IMR-90 (cell line): ENCODE data around the gene ZNF665. TPM values are rescaled to one million over a fixed set of nuclear protein-coding genes. Genes with fewer than 3 reads are reported as not detected.

Experiments used
- ATAC-seq: fragments of 200-7000 bp; cut with Tn5 transposase; 2 replicates; pipeline ENCODE4 v1.9.1; 2020; ENCODE audit warnings: low read depth, mild to moderate bottlenecking, moderate library complexity
- BruUV-seq: library from RNA; stranded (reverse); fragments of 400-500 nt; replicated peaks from 2 replicates; lab custom pipeline; 2021; lab: Mats Ljungman, UMichigan
- CTCF ChIA-PET: fragments of 300-600 bp; formaldehyde crosslinking; extraction: SDS; loops from one replicate; lab custom pipeline; 2021; ENCODE audit warnings: antibody characterized with exemption; lab: Yijun Ruan, JAX
- POLR2A ChIA-PET: fragments of 300-600 bp; sonication (Branson Sonifier 250); formaldehyde crosslinking; loops from one replicate; lab custom pipeline; 2022; ENCODE audit warnings: antibody characterized with exemption; ENCODE audit not compliant: unreplicated experiment; lab: Charles Lee
- DNase-seq: peaks from one replicate; pipeline ENCODE4 v3.0.0; 2013
- H2AFZ ChIP-seq: replicated peaks from 2 replicates; pipeline ENCODE3; 2013; ENCODE audit warnings: low read length, mild to moderate bottlenecking; ENCODE audit not compliant: poor library complexity
- H2AK5ac ChIP-seq: 2 replicates; pipeline ENCODE4 v1.6.1; 2013; ENCODE audit warnings: low read depth, low read length, inconsistent platforms
- H2AK9ac ChIP-seq: replicated peaks from 2 replicates; pipeline ENCODE3; 2013; ENCODE audit warnings: mild to moderate bottlenecking, low read depth, low read length, moderate library complexity; ENCODE audit not compliant: poor library complexity
- H2BK120ac ChIP-seq: 2 replicates; pipeline ENCODE4 v1.6.1; 2013; ENCODE audit warnings: low read depth, low read length, inconsistent platforms
- H2BK15ac ChIP-seq: 3 replicates; pipeline ENCODE4 v1.6.1; 2013; ENCODE audit warnings: low read depth, low read length, inconsistent platforms
- H2BK20ac ChIP-seq: 2 replicates; pipeline ENCODE4 v1.6.1; 2013; ENCODE audit warnings: low read depth, mild to moderate bottlenecking, inconsistent platforms, low read length, moderate library complexity
- H2BK5ac ChIP-seq: 2 replicates; pipeline ENCODE4 v1.6.1; 2013; ENCODE audit warnings: mild to moderate bottlenecking, low read depth, low read length, inconsistent platforms; ENCODE audit not compliant: poor library complexity, severe bottlenecking
- H3K14ac ChIP-seq: replicated peaks from 2 replicates; pipeline ENCODE4 v1.6.1; 2013; ENCODE audit warnings: low read depth, low read length, inconsistent platforms
- H3K18ac ChIP-seq: 2 replicates; pipeline ENCODE4 v1.6.1; 2013; ENCODE audit warnings: low read depth, low read length, control low read depth
- H3K23ac ChIP-seq: 2 replicates; pipeline ENCODE4 v1.6.1; 2013; ENCODE audit warnings: low read depth, low read length, inconsistent platforms
- H3K27ac ChIP-seq: 2 replicates; pipeline ENCODE4 v1.5.1; 2013; ENCODE audit warnings: mild to moderate bottlenecking, control low read depth, low read length; ENCODE audit not compliant: insufficient read depth
- H3K27me3 ChIP-seq: 2 replicates; pipeline ENCODE4 v1.6.1; 2013; ENCODE audit warnings: low read length; ENCODE audit not compliant: control insufficient read depth, insufficient read depth
- H3K36me3 ChIP-seq: 2 replicates; pipeline ENCODE4 v1.6.1; 2013; ENCODE audit warnings: low read length, mixed read lengths; ENCODE audit not compliant: control insufficient read depth, insufficient read depth
- H3K4ac ChIP-seq: 2 replicates; pipeline ENCODE4 v1.6.1; 2013; ENCODE audit warnings: low read depth, low read length, inconsistent platforms
- H3K4me1 ChIP-seq: 2 replicates; pipeline ENCODE4 v1.6.1; 2013; ENCODE audit warnings: low read length, mixed read lengths; ENCODE audit not compliant: control insufficient read depth, insufficient read depth
- H3K4me2 ChIP-seq: 2 replicates; pipeline ENCODE4 v1.6.1; 2013; ENCODE audit warnings: low read depth, mild to moderate bottlenecking, control low read depth, low read length, moderate library complexity
- H3K4me3 ChIP-seq: 2 replicates; pipeline ENCODE4 v1.5.1; 2013; ENCODE audit warnings: low read depth, mild to moderate bottlenecking, control low read depth, low read length, moderate library complexity; ENCODE audit not compliant: insufficient read depth
- H3K56ac ChIP-seq: 2 replicates; pipeline ENCODE4 v1.6.1; 2013; ENCODE audit warnings: low read length, inconsistent platforms; ENCODE audit not compliant: insufficient read depth; ENCODE audit errors: extremely low read depth
- H3K79me1 ChIP-seq, 2 experiments: 2 replicates each; pipeline ENCODE4 v1.6.1; 2013; ENCODE audit warnings: low read length in 2 of 2, inconsistent platforms in 1 of 2, low read depth in 1 of 2
- H3K9ac ChIP-seq: 2 replicates; pipeline ENCODE4 v1.6.1; 2013; ENCODE audit warnings: low read depth, low read length, control low read depth
- H3K9me1 ChIP-seq: 2 replicates; pipeline ENCODE4 v1.6.1; 2013; ENCODE audit warnings: low read length, inconsistent platforms; ENCODE audit not compliant: insufficient read depth
- H3K9me3 ChIP-seq: 2 replicates; pipeline ENCODE4 v1.6.1; 2013; ENCODE audit warnings: low read length; ENCODE audit not compliant: control insufficient read depth, insufficient read depth
- H4K20me1 ChIP-seq: 2 replicates; pipeline ENCODE4 v1.6.1; 2013; ENCODE audit warnings: low read length, inconsistent platforms; ENCODE audit not compliant: insufficient read depth
- H4K5ac ChIP-seq: 2 replicates; pipeline ENCODE4 v1.6.1; 2013; ENCODE audit warnings: mild to moderate bottlenecking, low read depth, low read length, control low read depth
- H4K8ac ChIP-seq, 2 experiments: 2 replicates each; pipeline ENCODE4 v1.6.1; 2013; ENCODE audit warnings: low read depth in 2 of 2, low read length in 2 of 2, control low read depth in 1 of 2, inconsistent platforms in 1 of 2
- H4K91ac ChIP-seq: 2 replicates; pipeline ENCODE4 v1.6.1; 2013; ENCODE audit warnings: low read depth, low read length, inconsistent platforms; ENCODE audit not compliant: insufficient read depth
- CHD1 ChIP-seq: IDR thresholded peaks from 2 replicates; pipeline ENCODE4 v1.6.1; 2012; ENCODE audit warnings: low read depth, low read length, improper control_type of control experiment
- FOS ChIP-seq: fragments of 150-350 bp; IDR thresholded peaks from 2 replicates; pipeline ENCODE4 v1.6.1; 2016; ENCODE audit warnings: low read depth, low read length
- MAZ ChIP-seq: IDR thresholded peaks from 2 replicates; pipeline ENCODE4 v1.6.1; 2012; ENCODE audit warnings: low read depth, mild to moderate bottlenecking, low read length, improper control_type of control experiment, moderate library complexity, borderline replicate concordance
- WGBS, 2 experiments: methylation state at CpG; one replicate each; pipeline versions ENCODE4 v1.1.5 to v1.1.7; 2013; ENCODE audit warnings: missing lambda C conversion rate in 2 of 2; ENCODE audit not compliant: insufficient read length in 1 of 2; ENCODE audit errors: extremely low coverage in 2 of 2; 5-methylcytosine and 5-hydroxymethylcytosine counted together
- dilution Hi-C: fragments of 300-500 bp; cut with HindIII; formaldehyde crosslinking; loops from one replicate; pipeline ENCODE4 v1.14.3; 2018; ENCODE audit warnings: low sequenced_read_pairs; ENCODE audit not compliant: unreplicated experiment
- in situ Hi-C: fragments of 300-500 bp; cut with MboI; formaldehyde crosslinking; loops from 3 replicates; pipeline ENCODE4 v1.14.3; 2019; ENCODE audit warnings: low sequenced_read_pairs, inconsistent platforms, mixed read lengths
- intact Hi-C: fragments of 100-400 bp; cut with micrococcal nuclease; formaldehyde crosslinking; loops from 2 replicates; pipeline ENCODE4 v1.10.0; 2022
- polyA plus RNA-seq, 3 experiments: library from polyadenylated mRNA; depleted of rRNA; stranded (reverse); fragments of >200 nt; gene quantifications; 2 replicates each; pipeline ENCODE4 v1.2.3, GENCODE V29; 2012; ENCODE audit warnings: low replicate concordance in 1 of 3
- total RNA-seq: library from RNA; depleted of rRNA; stranded (reverse); fragments of >200 nt; gene quantifications from 2 replicates; pipeline ENCODE4 v1.2.3, GENCODE V29; 2012

ZNF665 gene
- total and polyA plus RNA-seq, 2 of the 4 experiments (the other 2 are of a cell fraction) = 2.0 to 3.0 TPM

GRCh38 chr19:53183146-53183764, 9.9 kb downstream of the ZNF665 start:
- 100% methylated on average over 2 of the region's 6 CpGs; no CpG with 5 or more reads in 1 of the 2 experiments for WGBS, 2 experiments
- peak overlapping the region; percentile 25; the same call in 1 of the 2 replicates for H3K4me2 ChIP-seq
- ATAC-seq (peak; percentile 97), DNase-seq (peak; percentile 66)
- H3K79me1 ChIP-seq = no peaks in the 10 kb centered on the region; a peak in 1 of 4 replicates
- H2BK120ac ChIP-seq = 0 out of 2 replicates have a peak overlapping the region, but pooled peaks have one; percentile 26
- H3K27me3 ChIP-seq = no peaks in the 10 kb centered on the region
- H4K91ac ChIP-seq = peak overlapping the region; percentile 32; the same call in 1 of the 2 replicates
- no peaks in the 10 kb centered on the region for H4K20me1 ChIP-seq
- H3K36me3 ChIP-seq = peaks cover 13% of the 10 kb centered on the region
- H3K9me3 ChIP-seq = peaks cover 11% of the 10 kb centered on the region
- H2BK5ac ChIP-seq = peak overlapping the region; percentile 89
- no peak overlapping the region for H2BK20ac ChIP-seq
- H3K9ac ChIP-seq = no peak overlapping the region
- ChIA-PET CTCF (interaction anchor here (0.8 to 1.1 kb wide), 2 partner anchors 11 to 12 kb away, joined by 3 read pairs; no protein-coding TSS in a partner anchor), POLR2A (no interaction called here)
- no peak overlapping the region for H2BK15ac ChIP-seq
- intact Hi-C loops = loop anchor here (10.0 kb wide), 1 partner anchor 218 kb away; the partner anchor contains the start of gene ZNF816
- H4K5ac ChIP-seq = no peak overlapping the region; the same call in 1 of the 2 replicates
- H2AK5ac ChIP-seq = peak overlapping the region; percentile 31; the same call in 1 of the 2 replicates
- no TSS peak for BruUV-seq
- H3K4me1 ChIP-seq = peaks cover 10% of the 10 kb centered on the region
- peak overlapping the region; percentile 63 for H3K27ac ChIP-seq
- H3K9me1 ChIP-seq = no peaks in the 10 kb centered on the region
- peak overlapping the region; percentile 73 for H2AK9ac ChIP-seq
- peak overlapping the region; percentile 26 for H2AFZ ChIP-seq
- H4K8ac ChIP-seq = peak overlapping the region; percentile 5 to 93; a peak in 3 of 4 replicates
- no peak overlapping the region for H3K56ac ChIP-seq
- H3K4ac ChIP-seq = no peak overlapping the region
- H3K4me3 ChIP-seq = no peak overlapping the region
- in situ Hi-C loops = no loop called here
- H3K23ac ChIP-seq = no peak overlapping the region
- H3K14ac ChIP-seq = no peak overlapping the region
- TF ChIP-seq FOS (0 out of 2 replicates have a peak, but pooled peaks have one; percentile 19), CHD1 (no peak), MAZ (peak; percentile 40; the same call in 1 of the 2 replicates)
- dilution Hi-C loops = no loop called here
- no peak overlapping the region; the same call in 1 of the 2 replicates for H3K18ac ChIP-seq
